GM21619 (cell line): ENCODE measurements around the gene BBS9.

Experiments used
- ATAC-seq: cut with Tn5 transposase; IDR thresholded peaks from one replicate; pipeline ENCODE4 v1.9.1; 2021; ENCODE audit not compliant: unreplicated experiment

The BBS9 gene

GRCh38 chr7:33590916-33591315 lies 461.6 kb downstream of the BBS9 start:
- ATAC-seq, result no peak

DNA sequence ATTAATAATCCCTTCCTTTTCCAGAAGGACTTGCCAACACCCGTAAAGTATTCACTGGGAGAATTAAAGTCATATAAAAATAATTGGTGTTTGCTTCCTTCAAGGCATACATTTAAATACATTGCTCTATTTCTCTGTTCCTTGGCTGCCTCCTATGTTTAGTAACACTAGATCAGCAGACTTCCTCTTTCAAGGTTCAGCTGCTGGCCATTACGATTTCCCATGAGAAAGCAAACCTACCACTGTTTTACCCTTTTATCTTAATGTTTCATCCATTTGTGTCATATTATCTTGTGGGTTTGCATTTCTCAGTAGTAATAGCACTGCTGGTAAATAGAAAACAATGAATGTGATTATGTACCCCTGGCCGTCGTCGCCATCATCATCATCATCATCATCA lies 462.1 kb downstream of the BBS9 start:
- no peak for ATAC-seq

GRCh38 chr7:33592718-33593117 lies 463.4 kb downstream of the BBS9 start:
- no peak for ATAC-seq

GRCh38 chr7:33593611-33594010 lies 464.2 kb downstream of the BBS9 start:
- ATAC-seq, result no peak

GRCh38 chr7:33596686-33597085 lies 467.3 kb downstream of the BBS9 start:
- ATAC-seq, result no peak

DNA sequence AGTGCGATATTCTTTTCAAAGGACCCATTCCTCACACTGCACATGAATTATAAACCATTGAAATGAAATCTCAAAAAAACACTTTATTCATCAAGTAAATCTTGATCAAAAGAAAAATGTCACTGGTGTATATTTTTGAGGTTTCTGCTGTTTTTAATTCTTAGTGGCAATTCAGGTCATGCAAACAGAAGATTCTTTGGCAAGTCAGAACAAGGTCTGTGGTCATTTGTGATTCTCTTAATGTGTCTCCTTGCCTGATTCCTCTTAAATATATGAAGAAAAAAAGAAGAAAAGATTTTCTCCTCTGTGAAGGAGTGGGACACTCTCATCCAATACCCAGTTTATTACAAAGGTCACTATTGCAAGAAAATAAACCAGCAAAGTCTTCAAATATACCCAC lies 467.8 kb downstream of the BBS9 start:
- ATAC-seq, result no peak

GRCh38 chr7:33601101-33601500 lies 471.7 kb downstream of the BBS9 start:
- ATAC-seq, result no peak

GRCh38 chr7:33601884-33602283 lies 472.5 kb downstream of the BBS9 start:
- ATAC-seq, result no peak

GRCh38 chr7:33604056-33604455 lies 474.7 kb downstream of the BBS9 start:
- ATAC-seq, result no peak

- no peak for ATAC-seq
Observed at GRCh38 chr7:33610918-33611317, 481.6 kb downstream of the BBS9 start.

DNA sequence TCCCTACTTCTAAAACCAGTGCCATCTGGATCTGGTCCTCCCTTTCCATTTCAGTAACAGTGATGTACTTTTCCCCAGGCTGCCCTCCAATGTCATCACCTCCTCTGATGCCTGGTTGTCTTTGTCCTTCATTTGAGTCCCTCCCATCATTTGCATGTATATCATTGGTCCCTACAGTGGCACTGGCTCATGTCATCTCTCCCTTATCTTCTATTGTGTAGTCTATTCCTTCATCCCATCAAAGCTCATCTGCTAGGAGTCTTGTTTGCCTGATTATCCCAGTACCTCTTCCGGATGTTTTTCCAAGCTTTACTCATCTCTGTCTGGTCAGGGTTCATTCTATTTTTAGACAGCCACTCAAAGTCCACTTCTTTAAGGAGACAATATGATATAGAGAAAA lies 483.1 kb downstream of the BBS9 start:
- ATAC-seq, result no peak

DNA sequence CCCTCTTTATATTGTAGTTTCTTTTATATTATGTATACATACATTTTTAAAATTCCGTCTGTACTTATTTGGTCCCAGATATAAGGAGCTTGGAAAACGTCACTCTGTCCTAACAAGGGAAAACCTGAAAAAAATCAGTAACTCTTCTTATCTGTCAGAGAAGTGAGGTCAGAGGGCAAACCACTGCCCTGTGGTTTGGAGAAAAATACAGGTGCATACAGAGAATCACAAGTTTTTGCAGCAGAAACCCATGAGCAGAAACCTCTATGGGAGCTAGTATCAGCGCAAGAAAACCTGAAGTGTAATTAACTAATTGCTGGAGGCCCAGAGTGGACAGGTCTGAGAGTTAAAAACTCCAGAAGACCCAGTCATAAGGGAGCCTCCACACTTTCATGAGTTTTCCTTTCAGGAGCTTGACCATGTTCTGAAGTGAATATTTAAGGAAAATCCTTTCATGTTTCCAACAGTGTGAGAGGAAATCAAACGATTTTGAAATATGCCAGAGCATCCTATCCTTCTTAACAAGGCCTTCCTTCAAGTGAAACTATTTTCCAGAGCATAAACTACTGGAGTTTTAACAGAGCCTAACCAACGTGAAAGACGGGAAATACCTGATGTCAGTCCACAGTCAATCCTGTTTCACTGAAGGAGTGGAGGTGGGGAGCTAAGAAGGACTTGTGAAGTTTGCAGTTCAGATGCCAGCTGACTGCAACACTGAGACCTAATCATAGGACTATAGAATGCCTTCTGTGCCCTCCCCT lies 485.2 kb downstream of the BBS9 start:
- ATAC-seq, result no peak

GRCh38 chr7:33616752-33617151 lies 487.4 kb downstream of the BBS9 start:
- ATAC-seq, result no peak

DNA sequence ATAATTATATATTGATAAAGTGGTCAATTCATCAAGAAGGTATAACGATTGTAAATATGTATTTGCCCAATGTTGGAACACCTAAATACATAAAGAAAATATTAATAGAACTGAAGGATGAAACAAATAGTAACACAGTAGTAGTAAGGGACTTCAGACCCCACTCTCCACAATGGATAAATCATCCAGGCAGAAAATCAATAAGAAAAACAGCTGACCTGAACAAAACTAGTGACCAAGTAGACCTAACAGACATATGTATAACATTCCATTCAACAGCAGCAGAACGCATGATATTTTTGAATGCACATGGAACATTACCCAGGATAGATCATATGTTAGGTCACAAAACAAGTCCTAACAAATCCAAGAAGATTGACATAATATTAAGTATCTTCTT lies 489.9 kb downstream of the BBS9 start:
- no peak for ATAC-seq

DNA sequence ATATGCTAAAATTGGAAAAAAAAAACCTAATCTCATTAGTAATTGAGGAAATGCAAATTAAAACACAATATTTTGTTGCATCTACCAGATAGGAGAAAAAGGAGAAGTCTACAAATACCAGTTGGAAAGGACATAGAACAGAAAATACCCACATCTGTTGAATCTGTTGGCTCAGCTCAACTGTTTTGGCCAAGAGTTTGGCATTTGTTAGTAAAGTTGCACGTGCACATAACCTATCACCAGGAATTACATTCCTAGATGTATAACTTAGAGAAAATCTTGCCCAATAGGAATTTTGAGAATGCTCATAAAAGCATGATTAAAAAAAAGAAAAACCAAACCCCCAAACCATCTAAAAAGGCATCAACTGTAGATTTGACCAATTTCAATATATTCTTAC lies 493.9 kb downstream of the BBS9 start:
- no peak for ATAC-seq

DNA sequence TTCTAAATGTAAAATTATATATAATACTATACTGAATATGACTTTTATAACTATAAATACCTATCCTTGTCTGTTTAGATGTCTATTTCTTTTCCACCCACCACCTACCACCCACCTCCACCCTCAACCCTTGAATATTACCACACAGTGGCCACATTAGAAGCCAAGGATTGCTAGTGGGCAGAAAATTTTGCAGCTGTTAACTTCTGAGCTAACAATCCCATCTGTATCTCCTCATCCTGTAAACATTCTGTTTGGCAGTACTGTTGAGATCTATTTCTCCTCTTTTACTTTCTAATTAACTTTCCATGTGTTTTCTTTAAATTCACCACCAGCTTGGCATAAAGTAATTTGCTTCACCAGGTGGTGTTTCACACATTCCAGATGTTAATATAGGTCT lies 494.9 kb downstream of the BBS9 start:
- no peak for ATAC-seq

DNA sequence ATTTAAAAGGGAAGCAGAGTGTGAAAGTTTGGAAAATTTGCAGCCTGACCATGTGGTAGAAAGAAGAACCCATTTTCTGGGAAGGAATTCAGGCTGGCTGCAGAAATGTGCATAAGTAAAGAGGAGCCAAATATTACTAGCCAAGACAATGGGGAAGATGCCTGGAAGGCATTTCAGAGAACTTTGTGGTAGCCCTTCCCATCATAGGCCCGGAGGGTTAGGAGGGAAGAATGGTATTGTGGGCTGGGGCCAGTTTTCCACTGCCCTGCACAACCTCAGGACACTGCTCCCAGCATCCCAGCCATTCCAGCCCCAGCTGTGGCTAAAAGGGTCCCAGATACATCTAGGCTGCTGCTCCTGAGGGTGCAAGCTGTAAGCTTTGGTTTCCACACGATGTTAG lies 497.5 kb downstream of the BBS9 start:
- no peak for ATAC-seq

DNA sequence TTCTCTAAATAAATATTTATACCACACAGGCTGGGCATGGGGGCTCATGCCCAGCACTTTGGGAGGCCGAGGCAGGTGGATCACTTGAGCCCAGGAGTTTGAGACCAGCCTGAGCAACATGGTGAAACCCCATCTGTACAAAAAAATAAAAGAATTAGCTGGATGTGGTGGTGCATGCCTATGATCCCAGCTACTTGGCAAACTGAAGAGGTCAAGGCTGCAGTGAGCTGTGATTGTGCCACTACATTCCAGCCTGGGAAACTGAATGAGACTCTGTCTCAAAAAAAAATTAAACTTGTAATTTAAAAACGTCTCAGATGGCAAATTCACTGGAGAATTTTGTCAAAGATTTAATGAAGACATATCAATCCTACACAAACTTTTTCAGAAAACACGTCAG lies 498.4 kb downstream of the BBS9 start:
- no peak for ATAC-seq

- ATAC-seq, result no peak
Observed at GRCh38 chr7:33628894-33629293, 499.5 kb downstream of the BBS9 start.

- ATAC-seq, result no peak
Observed at GRCh38 chr7:33630359-33630758, 501.0 kb downstream of the BBS9 start.

GRCh38 chr7:33632322-33632721 lies 503.0 kb downstream of the BBS9 start:
- no peak for ATAC-seq

- ATAC-seq, result no peak
Observed at GRCh38 chr7:33632840-33633525, 503.6 kb downstream of the BBS9 start.

GRCh38 chr7:33634606-33635005 lies 505.2 kb downstream of the BBS9 start:
- no peak for ATAC-seq
